Measurements from ENCODE around the gene ROS1. TPM values are rescaled to one million over a fixed set of nuclear protein-coding genes. Genes with fewer than 3 reads are reported as not detected.
"Not testable (repeated sequence)": the region's sequence is repeated elsewhere in the genome, so short reads cannot be mapped to it uniquely, and the experiment has no call there.

The ROS1 gene
- total and polyA plus RNA-seq, 2 donors (not counting 3 experiments of a cell fraction or from before 2014, with no cell fraction given) = not detected

DNA sequence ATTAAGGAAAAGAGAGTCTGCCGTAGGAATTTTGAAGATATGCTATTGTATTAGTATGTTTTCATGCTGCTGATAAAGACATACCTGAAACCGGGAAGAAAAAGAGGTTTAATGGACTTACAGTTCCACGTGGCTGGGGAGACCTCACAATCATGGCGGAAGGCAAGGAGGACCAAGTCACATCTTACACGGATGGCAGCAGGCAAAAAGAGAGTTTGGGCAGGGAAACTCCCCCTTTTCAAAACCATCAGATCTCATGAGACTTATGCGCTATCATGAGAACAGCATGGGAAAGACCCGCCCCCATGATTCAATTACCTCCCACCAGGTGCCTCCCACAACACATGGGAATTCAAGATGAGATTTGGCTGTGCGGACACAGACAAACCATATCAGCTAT lies 16.6 kb upstream of the ROS1 start:
- H3K9me1 ChIP-seq (replicated peaks; ENCODE audit: control insufficient read depth, extremely low read depth, insufficient read depth, low read length); H4K20me1 ChIP-seq (replicated peaks; ENCODE audit: control insufficient read depth, extremely low read depth, insufficient read depth, low read length); POLR2A ChIA-PET; BruUV-seq (replicated peaks); H3K4me2 ChIP-seq (ENCODE audit: insufficient read depth, low read length); H3K36me3 ChIP-seq (ENCODE audit: control insufficient read depth in 2 of 2, extremely low read depth in 1 of 2, insufficient read depth in 2 of 2, low read length in 2 of 2); H3K79me2 ChIP-seq (ENCODE audit: control insufficient read depth, insufficient read depth, low read length); H3K9me3 ChIP-seq (replicated peaks; ENCODE audit: control insufficient read depth, insufficient read depth, low read length); H2AFZ ChIP-seq (ENCODE audit: low read depth, low read length); FAIRE-seq; H3K4me1 ChIP-seq (ENCODE audit: control insufficient read depth, extremely low read depth, insufficient read depth, low read length); H3K27ac ChIP-seq (ENCODE audit: insufficient read depth, low read depth, low read length); H3K4me3 ChIP-seq (replicated peaks in 1 of 3; ENCODE audit: insufficient read depth in 1 of 3, low read depth in 1 of 3, low read length in 3 of 3); H3K9ac ChIP-seq (replicated peaks; ENCODE audit: extremely low read depth, insufficient read depth, low read length); dilution Hi-C loops (cut with MboI; ENCODE audit: extremely low pct_ligation_motif_present, low sequenced_read_pairs); DNase-seq (ENCODE audit: low read depth, low spot score): not testable (repeated sequence)
- CTCF ChIA-PET = interaction anchor here (1.1 to 1.5 kb wide), 2 partner anchors 8 to 25 kb away, joined by 3 to 11 read pairs; no protein-coding TSS in a partner anchor
- intact Hi-C loops (cut with micrococcal nuclease) = loop anchor here (5.0 kb wide), 1 partner anchor 95 kb away; no protein-coding TSS in a partner anchor
- H3K27me3 ChIP-seq (ENCODE audit: control insufficient read depth in 2 of 2, insufficient read depth in 2 of 2, low read length in 2 of 2) = peaks cover 13 to 37% of the 10 kb centered on the region in 2 experiments

DNA sequence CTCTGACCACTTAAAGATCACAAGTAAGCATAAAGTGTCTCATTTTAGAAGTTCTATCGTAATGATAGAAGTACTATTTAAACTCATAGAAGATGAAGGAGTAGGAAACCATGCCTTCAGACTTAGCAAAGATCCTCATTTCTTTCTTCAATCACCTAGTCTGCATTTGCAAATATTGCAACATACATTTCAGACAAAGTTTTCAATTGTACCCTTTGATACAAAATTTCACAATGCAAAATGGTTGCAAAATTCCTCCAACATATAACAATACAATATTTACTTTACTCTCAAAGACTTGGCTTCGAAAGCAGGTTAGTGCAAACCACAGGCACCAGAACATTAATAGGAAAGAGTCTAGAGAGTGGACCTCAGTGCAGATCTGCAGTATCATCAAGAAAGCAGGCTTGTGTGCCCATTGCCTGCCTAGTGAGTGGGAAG lies 16.1 kb upstream of the ROS1 start:
- TF ChIP-seq FOS (IDR thresholded peaks at IDR 0.05; ENCODE audit: borderline replicate concordance, insufficient read depth, low read length) (no peak), POLR2AphosphoS5 (IDR thresholded peaks at IDR 0.05; ENCODE audit: insufficient read depth, low read depth, low read length) (no peak), MAX (IDR thresholded peaks at IDR 0.05; ENCODE audit: insufficient read depth, insufficient read length) (no peak), EZH2 (IDR thresholded peaks at IDR 0.05; ENCODE audit: borderline replicate concordance, low read depth, low read length, severe bottlenecking) (no peak), GATA2 (IDR thresholded peaks at IDR 0.05; ENCODE audit: insufficient read depth, insufficient read length, low read depth, low read length) (no peak), CTCF (IDR thresholded peaks at IDR 0.05; ENCODE audit: extremely low read depth in 1 of 2, insufficient read depth in 1 of 2, low read depth in 1 of 2, low read length in 2 of 2) (no peak), POLR2A (IDR thresholded peaks at IDR 0.05; ENCODE audit: low read depth, low read length) (no peak), JUN (IDR thresholded peaks at IDR 0.05; ENCODE audit: borderline replicate concordance, insufficient read depth, insufficient read length, low read depth) (no peak)
- ChIA-PET CTCF (interaction anchor here (1.1 to 1.5 kb wide), 2 partner anchors 8 to 25 kb away, joined by 3 to 11 read pairs; no protein-coding TSS in a partner anchor), POLR2A (no interaction called here)
- Histone ChIP-seq H3K27ac (ENCODE audit: insufficient read depth, low read depth, low read length) (no peak overlapping the region), H4K20me1 (replicated peaks; ENCODE audit: control insufficient read depth, extremely low read depth, insufficient read depth, low read length) (no peaks in the 10 kb centered on the region), H3K36me3 (ENCODE audit: control insufficient read depth in 2 of 2, extremely low read depth in 1 of 2, insufficient read depth in 2 of 2, low read length in 2 of 2) (no peaks in the 10 kb centered on the region), H3K4me3 (replicated peaks in 1 of 3; ENCODE audit: insufficient read depth in 1 of 3, low read depth in 1 of 3, low read length in 3 of 3) (no peak overlapping the region), H3K9ac (replicated peaks; ENCODE audit: extremely low read depth, insufficient read depth, low read length) (no peak overlapping the region), H3K9me3 (replicated peaks; ENCODE audit: control insufficient read depth, insufficient read depth, low read length) (no peaks in the 10 kb centered on the region), H3K27me3 (ENCODE audit: control insufficient read depth in 2 of 2, insufficient read depth in 2 of 2, low read length in 2 of 2) (peaks cover 11 to 33% of the 10 kb centered on the region in 2 experiments), H3K4me2 (ENCODE audit: insufficient read depth, low read length) (no peak overlapping the region), H3K9me1 (replicated peaks; ENCODE audit: control insufficient read depth, extremely low read depth, insufficient read depth, low read length) (no peaks in the 10 kb centered on the region), H3K79me2 (ENCODE audit: control insufficient read depth, insufficient read depth, low read length) (no peaks in the 10 kb centered on the region), H2AFZ (ENCODE audit: low read depth, low read length) (no peak overlapping the region), H3K4me1 (ENCODE audit: control insufficient read depth, extremely low read depth, insufficient read depth, low read length) (no peaks in the 10 kb centered on the region)
- no TSS peak for BruUV-seq (replicated peaks)
- FAIRE-seq (no peak), DNase-seq (ENCODE audit: low read depth, low spot score) (no peak)
- intact Hi-C loops (cut with micrococcal nuclease) (loop anchor here (5.0 kb wide), 1 partner anchor 95 kb away; no protein-coding TSS in a partner anchor), dilution Hi-C loops (cut with MboI; ENCODE audit: extremely low pct_ligation_motif_present, low sequenced_read_pairs) (no loop called here)
